Dendritic cell treated with granulocyte-macrophage colony-stimulating factor and Interleukin-4, amounts not matched to agents 40 ng/mL and 50 ng/mL, for 4 days (primary cell): Measurements from ENCODE around the gene WDR31.
A peak's percentile ranks its signal among the peaks of the same experiment; 100 is the strongest.
"Not testable (repeated sequence)": the region's sequence is repeated elsewhere in the genome, so short reads cannot be mapped to it uniquely, and the experiment has no call there.

Experiments
- H3K27ac Mint-ChIP-seq: one replicate; pipeline ENCODE4 v1.8.0; 2022; ENCODE audit warnings: mild to moderate bottlenecking, mixed read lengths
- H3K27me3 Mint-ChIP-seq: one replicate; pipeline ENCODE4 v1.8.0; 2022; ENCODE audit warnings: mild to moderate bottlenecking, mixed read lengths
- H3K36me3 Mint-ChIP-seq: one replicate; pipeline ENCODE4 v1.8.0; 2022; ENCODE audit warnings: low read depth, mixed read lengths
- H3K4me1 Mint-ChIP-seq: one replicate; pipeline ENCODE4 v1.8.0; 2022; ENCODE audit warnings: low read depth, mixed read lengths
- H3K4me3 Mint-ChIP-seq: one replicate; pipeline ENCODE4 v1.8.0; 2022; ENCODE audit warnings: mild to moderate bottlenecking, moderate library complexity, mixed read lengths
- H3K9me3 Mint-ChIP-seq: one replicate; pipeline ENCODE4 v1.8.0; 2022; ENCODE audit warnings: mixed read lengths
- intact Hi-C: fragments of 100-400 bp; cut with micrococcal nuclease; formaldehyde crosslinking; loops from one replicate; pipeline ENCODE4 v1.15.0; 2022

WDR31 gene

GRCh38 chr9:113307396-113307975 is 32.6 kb downstream of the WDR31 start:
- Mint-ChIP-seq H3K4me1 (peaks cover 6% of the 10 kb centered on the region), H3K9me3 (no peaks in the 10 kb centered on the region), H3K27me3 (peaks cover 1% of the 10 kb centered on the region), H3K4me3 (no peak overlapping the region), H3K27ac (no peak overlapping the region), H3K36me3 (no peaks in the 10 kb centered on the region)
- intact Hi-C loops, result no loop called here

GRCh38 chr9:113306566-113306965 is 33.5 kb downstream of the WDR31 start:
- no peaks in the 10 kb centered on the region for H3K36me3 Mint-ChIP-seq
- intact Hi-C loops, result no loop called here

GRCh38 chr9:113302792-113303418 is 37.2 kb downstream of the WDR31 start, which contains the start of gene RNF183:
TSS of gene RNF183 (minus strand) at chr9:113303376. CDS start at chr9:113298184, 5,192 bp downstream.
- H3K9me3 Mint-ChIP-seq, result no peaks in the 10 kb centered on the region
- no peaks in the 10 kb centered on the region for H3K36me3 Mint-ChIP-seq
- no peak within 1 kb of the TSS for H3K4me3 Mint-ChIP-seq
- H3K4me1 Mint-ChIP-seq, result peaks cover 18% of the 10 kb centered on the region
- H3K27me3 Mint-ChIP-seq, result peaks cover 1% of the 10 kb centered on the region
- H3K27ac Mint-ChIP-seq, result no peak within 1 kb of the TSS
- intact Hi-C loops, result no loop called here

More at GRCh38 chr9:113306566-113306965, 33.5 kb downstream of the WDR31 start:
- Mint-ChIP-seq H3K9me3 (no peaks in the 10 kb centered on the region), H3K27ac (no peak overlapping the region), H3K4me3 (no peak overlapping the region), H3K27me3 (peaks cover 1% of the 10 kb centered on the region), H3K4me1 (peaks cover 6% of the 10 kb centered on the region)

- intact Hi-C loops, result no loop called here
- H3K9me3 Mint-ChIP-seq, result no peaks in the 10 kb centered on the region
- no peak overlapping the region for H3K4me3 Mint-ChIP-seq
- peaks cover 1% of the 10 kb centered on the region for H3K27me3 Mint-ChIP-seq
- H3K4me1 Mint-ChIP-seq, result peaks cover 23% of the 10 kb centered on the region
- no peak overlapping the region for H3K27ac Mint-ChIP-seq
- no peaks in the 10 kb centered on the region for H3K36me3 Mint-ChIP-seq
Measured at GRCh38 chr9:113301548-113301947, 38.5 kb downstream of the WDR31 start.

- Mint-ChIP-seq H3K9me3 (no peaks in the 10 kb centered on the region), H3K4me3 (no peak overlapping the region), H3K27ac (peak overlapping the region; percentile 22), H3K27me3 (peaks cover 1% of the 10 kb centered on the region), H3K4me1 (peaks cover 18% of the 10 kb centered on the region), H3K36me3 (no peaks in the 10 kb centered on the region)
- intact Hi-C loops, result no loop called here
Measured at GRCh38 chr9:113299800-113300292, 40.2 kb downstream of the WDR31 start.

- H3K4me1 Mint-ChIP-seq, result peaks cover 18% of the 10 kb centered on the region
- intact Hi-C loops, result no loop called here
- H3K36me3 Mint-ChIP-seq, result no peaks in the 10 kb centered on the region
- H3K27ac Mint-ChIP-seq, result no peak overlapping the region
- no peaks in the 10 kb centered on the region for H3K9me3 Mint-ChIP-seq
- H3K27me3 Mint-ChIP-seq, result peaks cover 1% of the 10 kb centered on the region
- no peak overlapping the region for H3K4me3 Mint-ChIP-seq
Measured at GRCh38 chr9:113298924-113299770, 40.9 kb downstream of the WDR31 start.

- peaks cover 3% of the 10 kb centered on the region for H3K36me3 Mint-ChIP-seq
- H3K27ac Mint-ChIP-seq, result no peak overlapping the region
- intact Hi-C loops, result no loop called here
- no peaks in the 10 kb centered on the region for H3K9me3 Mint-ChIP-seq
- H3K4me1 Mint-ChIP-seq, result peaks cover 18% of the 10 kb centered on the region
- peaks cover 1% of the 10 kb centered on the region for H3K27me3 Mint-ChIP-seq
- H3K4me3 Mint-ChIP-seq, result no peak overlapping the region
Measured at GRCh38 chr9:113298311-113298710, 41.8 kb downstream of the WDR31 start.

- Mint-ChIP-seq H3K4me3 (no peak overlapping the region), H3K36me3 (peaks cover 17% of the 10 kb centered on the region), H3K4me1 (peaks cover 18% of the 10 kb centered on the region), H3K27me3 (no peaks in the 10 kb centered on the region), H3K9me3 (no peaks in the 10 kb centered on the region), H3K27ac (no peak overlapping the region)
- intact Hi-C loops, result no loop called here
Measured at GRCh38 chr9:113296796-113297558, 43.1 kb downstream of the WDR31 start.

- H3K9me3 Mint-ChIP-seq, H3K27me3 Mint-ChIP-seq, intact Hi-C loops, H3K4me3 Mint-ChIP-seq, H3K27ac Mint-ChIP-seq: not testable (repeated sequence)
- peaks cover 18% of the 10 kb centered on the region for H3K4me1 Mint-ChIP-seq
- peaks cover 24% of the 10 kb centered on the region for H3K36me3 Mint-ChIP-seq
Measured at GRCh38 chr9:113296247-113296646, 43.8 kb downstream of the WDR31 start.

GRCh38 chr9:113293285-113293878 is 46.7 kb downstream of the WDR31 start:
- Mint-ChIP-seq H3K27ac (no peak overlapping the region), H3K36me3 (peaks cover 53% of the 10 kb centered on the region), H3K4me1 (peaks cover 6% of the 10 kb centered on the region), H3K27me3 (no peaks in the 10 kb centered on the region), H3K9me3 (no peaks in the 10 kb centered on the region), H3K4me3 (no peak overlapping the region)
- intact Hi-C loops, result no loop called here

GRCh38 chr9:113290052-113290607 is 49.9 kb downstream of the WDR31 start:
- Mint-ChIP-seq H3K9me3 (no peaks in the 10 kb centered on the region), H3K4me3 (no peak overlapping the region), H3K36me3 (peaks cover 78% of the 10 kb centered on the region), H3K27ac (no peak overlapping the region), H3K4me1 (no peaks in the 10 kb centered on the region), H3K27me3 (no peaks in the 10 kb centered on the region)
- intact Hi-C loops, result no loop called here

GRCh38 chr9:113289091-113289490 is 51.0 kb downstream of the WDR31 start:
- peaks cover 88% of the 10 kb centered on the region for H3K36me3 Mint-ChIP-seq
- no peak overlapping the region for H3K27ac Mint-ChIP-seq
- no peaks in the 10 kb centered on the region for H3K27me3 Mint-ChIP-seq
- no peaks in the 10 kb centered on the region for H3K4me1 Mint-ChIP-seq
- intact Hi-C loops, result no loop called here
- H3K9me3 Mint-ChIP-seq, result no peaks in the 10 kb centered on the region
- no peak overlapping the region for H3K4me3 Mint-ChIP-seq

GRCh38 chr9:113281356-113281755 is 58.7 kb downstream of the WDR31 start:
- Mint-ChIP-seq H3K4me1 (peaks cover 4% of the 10 kb centered on the region), H3K9me3 (no peaks in the 10 kb centered on the region), H3K4me3 (no peak overlapping the region), H3K27me3 (no peaks in the 10 kb centered on the region), H3K27ac (no peak overlapping the region), H3K36me3 (peaks cover 72% of the 10 kb centered on the region)
- intact Hi-C loops, result no loop called here
